ENCODE measurements around the gene FIGLA. TPM values are rescaled to one million over a fixed set of nuclear protein-coding genes. Genes with fewer than 3 reads are reported as not detected.

FIGLA gene
- total RNA-seq, 2 donors from 2014 or later, result not detected

GRCh38 chr2:70752396-70752795, 38.0 kb downstream of the FIGLA start:
- no peaks in the 10 kb centered on the region for H3K36me3 ChIP-seq
- no peaks in the 10 kb centered on the region for H3K9me3 ChIP-seq
- H3K4me1 ChIP-seq, result no peaks in the 10 kb centered on the region
- no peak overlapping the region for H3K27ac ChIP-seq
- H3K27me3 ChIP-seq, result no peaks in the 10 kb centered on the region
- no peak overlapping the region for H3K4me3 ChIP-seq
- DNase-seq (ENCODE audit: low spot score), result no peak
- no peak for TF ChIP-seq CTCF (IDR thresholded peaks at IDR 0.05)

GRCh38 chr2:70751881-70752280, 38.6 kb downstream of the FIGLA start:
- H3K27ac ChIP-seq, result no peak overlapping the region
- H3K36me3 ChIP-seq, result no peaks in the 10 kb centered on the region
- no peaks in the 10 kb centered on the region for H3K4me1 ChIP-seq
- TF ChIP-seq CTCF (IDR thresholded peaks at IDR 0.05), result no peak
- H3K27me3 ChIP-seq, result no peaks in the 10 kb centered on the region
- H3K4me3 ChIP-seq, result no peak overlapping the region
- peak; percentile 18 for DNase-seq (ENCODE audit: low spot score)
- no peaks in the 10 kb centered on the region for H3K9me3 ChIP-seq

GRCh38 chr2:70750320-70750719, 40.1 kb downstream of the FIGLA start:
- no peaks in the 10 kb centered on the region for H3K4me1 ChIP-seq
- H3K4me3 ChIP-seq, result no peak overlapping the region
- no peak for TF ChIP-seq CTCF (IDR thresholded peaks at IDR 0.05)
- no peak overlapping the region for H3K27ac ChIP-seq
- H3K36me3 ChIP-seq, result no peaks in the 10 kb centered on the region
- DNase-seq (ENCODE audit: low spot score), result no peak
- H3K9me3 ChIP-seq, result no peaks in the 10 kb centered on the region
- H3K27me3 ChIP-seq, result no peaks in the 10 kb centered on the region

GRCh38 chr2:70748002-70748784, 42.2 kb downstream of the FIGLA start:
- Histone ChIP-seq H3K4me1 (no peaks in the 10 kb centered on the region), H3K27ac (no peak overlapping the region), H3K27me3 (no peaks in the 10 kb centered on the region), H3K4me3 (no peak overlapping the region), H3K9me3 (no peaks in the 10 kb centered on the region), H3K36me3 (no peaks in the 10 kb centered on the region)
- DNase-seq (ENCODE audit: low spot score), result peak; percentile 5
- no peak for TF ChIP-seq CTCF (IDR thresholded peaks at IDR 0.05)

GRCh38 chr2:70747284-70747683, 43.2 kb downstream of the FIGLA start:
- H3K27me3 ChIP-seq, result no peaks in the 10 kb centered on the region

More at GRCh38 chr2:70747284-70747683, 43.2 kb downstream of the FIGLA start:
- no peak overlapping the region for H3K27ac ChIP-seq
- H3K4me3 ChIP-seq, result no peak overlapping the region
- no peak for DNase-seq (ENCODE audit: low spot score)
- H3K36me3 ChIP-seq, result no peaks in the 10 kb centered on the region
- no peak for TF ChIP-seq CTCF (IDR thresholded peaks at IDR 0.05)
- no peaks in the 10 kb centered on the region for H3K4me1 ChIP-seq
- no peaks in the 10 kb centered on the region for H3K9me3 ChIP-seq
